Measurements from ENCODE around the gene THYN1.

THYN1 gene

GRCh38 chr11:134237557-134237922, 15.6 kb downstream of the THYN1 start:
- no peak overlapping the region for H3K4me3 ChIP-seq (ENCODE audit: low read depth, low read length)

GRCh38 chr11:134236834-134237556, 16.2 kb downstream of the THYN1 start:
- H3K4me3 ChIP-seq (ENCODE audit: low read depth, low read length), result no peak overlapping the region
- TF ChIP-seq CTCF (IDR thresholded peaks at IDR 0.05; ENCODE audit: borderline replicate concordance, insufficient read depth, low read depth, low read length), result no peak

More at GRCh38 chr11:134237557-134237922, 15.6 kb downstream of the THYN1 start:
- no peak for TF ChIP-seq CTCF (IDR thresholded peaks at IDR 0.05; ENCODE audit: borderline replicate concordance, insufficient read depth, low read depth, low read length)

- H3K4me3 ChIP-seq (ENCODE audit: low read depth, low read length), result no peak overlapping the region
Observed at GRCh38 chr11:134235399-134235798, 17.8 kb downstream of the THYN1 start.

GRCh38 chr11:134233729-134234179, 19.4 kb downstream of the THYN1 start:
- TF ChIP-seq CTCF (IDR thresholded peaks at IDR 0.05; ENCODE audit: borderline replicate concordance, insufficient read depth, low read depth, low read length), result no peak
- no peak overlapping the region for H3K4me3 ChIP-seq (ENCODE audit: low read depth, low read length)

More at GRCh38 chr11:134235399-134235798, 17.8 kb downstream of the THYN1 start:
- no peak for TF ChIP-seq CTCF (IDR thresholded peaks at IDR 0.05; ENCODE audit: borderline replicate concordance, insufficient read depth, low read depth, low read length)

GRCh38 chr11:134231958-134232659, 21.0 kb downstream of the THYN1 start:
- no peak overlapping the region for H3K4me3 ChIP-seq (ENCODE audit: low read depth, low read length)
- no peak for TF ChIP-seq CTCF (IDR thresholded peaks at IDR 0.05; ENCODE audit: borderline replicate concordance, insufficient read depth, low read depth, low read length)

GRCh38 chr11:134230339-134230738, 22.8 kb downstream of the THYN1 start:
- TF ChIP-seq CTCF (IDR thresholded peaks at IDR 0.05; ENCODE audit: borderline replicate concordance, insufficient read depth, low read depth, low read length), result no peak
- H3K4me3 ChIP-seq (ENCODE audit: low read depth, low read length), result no peak overlapping the region

All from GM12875 (cell line).